Effector CD8-positive, alpha-beta T cell (primary cell): ENCODE measurements around the gene RPS16.

Source experiments
- DNase-seq: peaks from one replicate; lab custom pipeline; 2025; lab: John Stamatoyannopoulos, UW

The RPS16 gene

GRCh38 chr19:39407660-39408391 is 27.9 kb downstream of the RPS16 start:
- DNase-seq, result peak; percentile 53

- no peak for DNase-seq
These were observed 28.4 kb downstream of the RPS16 start for GRCh38 chr19:39407410-39407659.

- DNase-seq, result peak; percentile 88
These were observed 28.9 kb downstream of the RPS16 start, which contains the start of gene ZFP36 for GRCh38 chr19:39406656-39407409. Gene ZFP36, plus strand, starts transcription at chr19:39406847. Its CDS starts 58 bp downstream, at chr19:39406905.

- DNase-seq, result peak; percentile 78
These were observed 29.6 kb downstream of the RPS16 start for GRCh38 chr19:39405958-39406655.

GRCh38 chr19:39405261-39405957 is 30.3 kb downstream of the RPS16 start:
- no peak for DNase-seq

GRCh38 chr19:39403331-39404312 is 32.1 kb downstream of the RPS16 start:
- DNase-seq, result peak; percentile 94

GRCh38 chr19:39402346-39403300 is 33.1 kb downstream of the RPS16 start:
- peak; percentile 83 for DNase-seq

GRCh38 chr19:39401549-39402345 is 34.0 kb downstream of the RPS16 start:
- DNase-seq, result peak; percentile 63

- DNase-seq, result no peak
These were observed 34.6 kb downstream of the RPS16 start for GRCh38 chr19:39401070-39401548.

- DNase-seq, result no peak
These were observed 35.7 kb downstream of the RPS16 start for GRCh38 chr19:39400061-39400460.

- DNase-seq, result no peak
These were observed 36.1 kb downstream of the RPS16 start for GRCh38 chr19:39399668-39400050.

GRCh38 chr19:39398297-39398864 is 37.4 kb downstream of the RPS16 start:
- no peak for DNase-seq

- peak; percentile 87 for DNase-seq
These were observed 38.1 kb downstream of the RPS16 start for GRCh38 chr19:39397360-39398296.

- DNase-seq, result peak; percentile 94
These were observed 44.9 kb downstream of the RPS16 start, which contains the start of the genes MED29 and PAF1 for GRCh38 chr19:39390751-39391437. Gene MED29, plus strand, starts transcription at chr19:39391378. Its CDS starts 45 bp downstream, at chr19:39391423. Gene PAF1, minus strand, starts transcription at chr19:39391106. Its CDS starts 242 bp downstream, at chr19:39390864.

GRCh38 chr19:39390451-39390750 is 45.3 kb downstream of the RPS16 start:
- DNase-seq, result peak; percentile 80

GRCh38 chr19:39389631-39390414 is 45.9 kb downstream of the RPS16 start:
- no peak for DNase-seq
